GM19193 (cell line): Measurements from ENCODE around the gene CDC42EP2.

Source experiments
- POLR2A ChIP-seq: IDR thresholded peaks from 4 replicates; pipeline ENCODE4 v1.6.1; 2011; ENCODE audit not compliant: insufficient read depth, insufficient read length; ENCODE audit errors: extremely low read depth

Gene CDC42EP2

GRCh38 chr11:65291613-65292012 is 23.1 kb upstream of the CDC42EP2 start:
- no peak for TF ChIP-seq POLR2A

DNA sequence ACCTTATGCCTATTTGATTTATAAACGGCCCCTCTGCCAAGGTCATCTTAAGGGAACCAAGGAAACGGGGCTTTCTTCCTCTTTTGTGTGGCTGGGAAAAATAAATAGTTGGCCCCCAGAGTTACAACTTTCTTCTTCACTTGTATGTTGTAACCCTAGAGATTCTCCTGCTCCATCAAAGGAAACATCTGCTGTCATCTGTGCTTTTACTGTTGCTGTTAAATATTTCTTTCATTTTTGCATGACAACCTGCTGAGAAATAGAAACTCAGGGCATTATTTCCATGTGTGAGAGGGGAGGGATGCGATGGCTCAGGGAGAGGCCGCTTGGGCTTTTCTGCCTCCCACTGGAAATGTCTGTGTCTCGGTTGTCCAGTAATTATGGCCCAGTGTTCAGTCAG is 21.8 kb upstream of the CDC42EP2 start:
- TF ChIP-seq POLR2A: no peak

DNA sequence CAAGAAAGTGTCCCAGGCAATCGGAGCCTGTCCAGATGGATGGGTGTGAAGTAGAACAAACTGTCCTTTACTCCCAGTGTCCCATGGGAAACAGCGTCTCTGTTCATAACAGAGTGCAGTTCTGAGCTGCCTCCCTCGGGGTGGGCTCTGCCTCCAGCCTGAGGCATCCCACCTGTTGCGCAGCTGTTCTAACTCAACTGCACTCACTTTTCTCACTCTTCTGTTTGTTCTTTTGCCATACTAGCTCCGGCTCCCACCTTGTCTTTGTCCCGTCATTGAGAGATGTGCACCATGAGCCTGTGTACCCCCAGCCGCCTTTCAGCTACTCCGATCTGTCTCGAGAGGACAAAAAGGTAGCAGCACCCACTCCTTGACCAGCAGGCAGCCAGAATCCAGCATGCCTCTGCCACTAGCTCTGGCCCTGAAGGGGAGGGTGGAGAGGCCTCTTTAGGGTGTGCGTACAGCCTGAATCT is 20.7 kb upstream of the CDC42EP2 start:
- no peak for TF ChIP-seq POLR2A

DNA sequence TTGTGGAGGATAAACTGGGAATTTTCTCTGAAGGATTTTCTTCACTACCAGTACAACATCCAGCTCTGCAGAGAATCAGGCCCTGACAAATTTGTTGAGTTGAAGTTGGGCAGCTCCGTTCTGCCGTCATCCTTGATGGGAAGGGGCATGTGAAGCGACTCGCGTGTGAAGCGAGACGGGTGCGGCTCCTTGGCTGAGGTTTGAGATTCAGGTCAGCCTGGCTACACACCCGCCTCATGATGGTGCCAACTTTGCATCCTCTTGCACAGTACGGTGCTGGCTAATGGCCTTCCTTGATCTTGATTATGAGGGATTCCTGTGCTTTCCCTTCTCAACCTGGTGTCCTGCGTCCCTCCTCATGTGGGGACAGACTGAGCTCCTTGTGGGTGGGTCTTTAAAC is 19.7 kb upstream of the CDC42EP2 start:
- TF ChIP-seq POLR2A: no peak

GRCh38 chr11:65295571-65296341 is 18.9 kb upstream of the CDC42EP2 start:
- no peak for TF ChIP-seq POLR2A

- no peak for TF ChIP-seq POLR2A
Measured at GRCh38 chr11:65297026-65297672, 17.5 kb upstream of the CDC42EP2 start.

DNA sequence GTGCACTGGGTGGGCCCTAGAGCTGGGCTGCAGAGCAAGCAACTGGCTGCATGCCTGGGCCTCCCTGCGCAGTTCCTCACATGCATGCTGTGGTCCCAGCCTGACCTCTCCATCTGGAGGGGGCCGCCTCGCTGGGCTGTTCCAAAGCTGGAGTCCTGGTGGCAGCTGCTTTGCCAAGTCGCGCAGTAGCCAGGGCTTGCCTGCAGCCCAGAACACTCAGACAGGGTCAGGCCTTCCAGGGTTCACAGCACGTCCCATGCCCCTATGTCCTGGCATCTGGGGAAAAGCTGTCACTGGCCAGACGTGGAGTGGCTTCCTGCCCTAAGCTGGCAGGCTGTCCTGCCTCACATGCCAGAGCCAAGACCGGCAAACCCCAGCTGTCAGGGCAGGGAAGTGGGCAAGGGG is 16.5 kb upstream of the CDC42EP2 start:
- no peak for TF ChIP-seq POLR2A

GRCh38 chr11:65298655-65299179 is 15.9 kb upstream of the CDC42EP2 start:
- TF ChIP-seq POLR2A: no peak

- TF ChIP-seq POLR2A: no peak
Measured at GRCh38 chr11:65300621-65301275, 13.9 kb upstream of the CDC42EP2 start.

DNA sequence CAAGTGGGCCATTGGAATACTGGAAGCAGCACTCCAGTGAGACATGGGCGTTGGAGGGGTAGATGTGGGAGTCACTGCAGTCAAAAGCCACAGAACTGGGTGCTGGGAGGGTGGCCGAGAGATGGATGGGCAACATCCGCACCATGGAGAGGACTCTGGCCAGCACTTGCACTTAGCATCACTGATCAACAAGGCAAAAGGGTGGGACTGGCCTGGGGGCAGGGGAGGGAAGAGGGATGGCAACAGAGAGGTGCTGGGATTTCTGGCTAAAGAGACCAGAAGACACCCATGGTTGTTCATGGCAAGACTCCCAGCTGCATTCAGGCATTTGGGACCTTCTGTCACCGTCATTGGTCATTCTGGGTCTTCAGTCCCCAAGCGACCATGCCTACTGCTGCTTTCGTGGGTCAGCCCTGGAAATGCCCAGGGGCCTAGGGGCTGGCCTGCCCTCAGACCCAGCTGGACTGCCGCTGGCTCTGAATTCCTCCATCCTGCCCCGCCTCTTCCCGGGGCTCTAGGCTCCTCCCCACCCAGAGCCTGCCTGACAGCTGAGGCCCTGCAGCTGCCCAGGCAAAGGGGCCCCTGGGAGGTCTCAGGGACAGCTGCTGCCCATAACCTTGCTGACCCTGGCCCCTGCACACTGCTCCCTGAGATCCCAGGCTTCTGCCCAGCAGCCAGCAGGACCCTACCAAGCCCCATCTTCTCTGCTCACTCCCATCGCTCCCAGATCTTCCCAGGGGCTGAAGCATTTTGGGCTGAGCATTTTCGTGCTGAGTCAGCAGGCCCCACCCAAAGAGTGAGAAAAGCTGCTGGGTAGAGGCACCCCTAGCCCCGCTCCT is 13.0 kb upstream of the CDC42EP2 start:
- no peak for TF ChIP-seq POLR2A

DNA sequence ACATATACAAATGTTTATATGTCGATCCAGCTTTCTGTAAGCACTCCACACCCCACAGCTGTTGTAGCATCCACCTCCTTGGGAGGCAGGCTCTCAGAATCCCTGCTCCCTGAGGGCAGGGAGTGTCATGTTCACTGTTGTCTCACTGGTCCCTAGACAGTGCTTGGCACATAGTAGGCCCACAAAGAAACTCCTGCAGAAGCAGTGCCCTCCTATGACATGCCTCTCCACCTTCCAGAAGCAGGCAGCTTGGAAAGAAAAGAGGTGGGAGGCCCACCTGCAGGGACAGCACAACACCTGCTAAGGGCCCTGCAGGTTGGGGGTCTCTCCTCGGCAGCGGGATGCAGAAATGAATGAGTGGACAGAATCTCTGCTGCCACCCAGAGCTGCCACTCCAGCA is 11.1 kb upstream of the CDC42EP2 start:
- no peak for TF ChIP-seq POLR2A

DNA sequence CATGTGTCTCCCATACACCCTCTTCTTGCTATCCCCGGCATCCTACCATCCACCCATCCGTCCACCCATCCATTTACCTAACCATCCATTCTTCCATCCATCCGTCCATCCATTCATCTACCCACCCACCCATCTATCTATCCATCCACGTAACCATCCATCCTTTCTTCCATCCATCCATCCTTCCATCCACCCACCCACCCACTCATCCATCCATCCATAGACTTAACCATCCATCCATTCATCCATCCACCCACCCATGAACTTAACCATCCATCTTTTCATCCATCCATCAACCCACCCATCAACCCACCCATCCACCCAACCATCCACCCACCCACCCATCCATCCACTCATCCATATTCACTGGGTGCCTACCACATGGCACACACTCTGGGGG is 10.6 kb upstream of the CDC42EP2 start:
- no peak for TF ChIP-seq POLR2A

DNA sequence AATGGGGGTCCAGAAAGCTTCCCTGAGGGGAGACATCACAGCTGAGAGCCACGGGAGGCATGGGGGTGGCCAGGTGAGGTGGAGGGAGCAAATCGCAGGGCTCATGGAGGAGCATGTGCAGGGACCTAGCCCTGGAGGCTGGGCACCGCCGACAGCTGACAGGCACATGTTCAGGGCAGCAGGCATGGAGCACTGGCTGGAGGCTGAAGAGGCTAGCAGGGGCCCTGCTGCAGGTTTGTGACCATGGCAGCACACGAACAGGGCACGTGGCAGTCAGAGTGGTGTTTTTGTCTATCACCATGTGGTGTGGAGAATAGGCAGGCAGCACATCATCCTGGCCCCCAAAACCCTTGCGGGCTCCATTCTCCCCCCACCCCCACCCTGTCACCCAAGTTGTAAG is 10.1 kb upstream of the CDC42EP2 start:
- no peak for TF ChIP-seq POLR2A

- TF ChIP-seq POLR2A: no peak
Measured at GRCh38 chr11:65305501-65306268, 9.0 kb upstream of the CDC42EP2 start.

DNA sequence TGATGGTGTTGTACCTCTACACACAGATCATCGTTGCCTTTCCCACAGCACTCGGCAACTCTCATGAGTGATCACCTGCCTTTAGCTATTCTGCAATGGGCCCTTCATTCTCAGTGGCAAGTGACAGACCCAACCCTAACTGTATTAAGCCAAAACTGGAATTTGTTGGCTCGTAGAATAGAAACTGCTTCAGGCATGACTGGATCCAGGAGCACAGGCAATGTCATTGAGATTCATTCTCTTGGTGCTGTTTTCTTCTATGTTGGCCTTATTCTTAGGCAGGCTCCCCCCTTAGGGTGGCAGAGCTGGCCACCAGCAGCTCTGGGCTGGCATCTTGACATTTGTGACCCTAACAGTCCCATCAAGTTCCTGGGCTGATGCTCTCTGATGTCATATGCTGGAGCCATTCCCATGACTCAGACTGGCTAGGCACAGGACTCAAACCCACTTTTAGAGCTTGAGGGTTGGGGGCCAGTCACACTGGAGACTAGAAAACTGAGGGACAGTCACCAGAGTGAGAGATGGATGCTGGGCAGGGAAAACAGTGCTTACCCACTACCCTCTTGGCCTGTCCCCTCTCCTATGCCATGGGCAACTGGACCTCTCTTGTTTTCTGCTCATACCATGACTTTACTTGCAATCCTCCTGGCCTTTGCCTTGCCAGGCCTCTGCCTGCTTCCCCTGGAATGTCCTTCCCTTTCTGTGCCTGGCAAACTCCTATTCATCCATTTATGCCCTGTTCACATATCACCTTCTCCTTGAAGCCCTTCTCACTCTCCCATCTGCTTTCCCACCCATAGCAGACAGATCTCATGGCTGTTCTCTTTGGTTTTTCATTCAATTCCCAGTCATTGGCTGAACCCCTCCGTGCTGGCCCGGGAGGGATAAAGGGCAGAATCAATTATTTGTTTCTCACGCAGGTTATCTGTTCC is 7.1 kb upstream of the CDC42EP2 start:
- no peak for TF ChIP-seq POLR2A
